ENCODE measurements around the gene PNMA6F.
"Not testable (repeated sequence)": the region's sequence is repeated elsewhere in the genome, so short reads cannot be mapped to it uniquely, and the experiment has no call there.

PNMA6F gene

GRCh38 chrX:153283982-153284381 is 37.6 kb downstream of the PNMA6F start:
- not testable (repeated sequence) for H3K36me3 ChIP-seq (ENCODE audit: control insufficient read depth in 5 of 5, insufficient read depth in 5 of 5, low read length in 5 of 5); H3K4me1 ChIP-seq (ENCODE audit: control insufficient read depth in 5 of 5, insufficient read depth in 5 of 5, low read length in 5 of 5); H3K9me3 ChIP-seq (ENCODE audit: control insufficient read depth in 5 of 5, low read length in 5 of 5); H3K4me3 ChIP-seq (ENCODE audit: low read depth in 1 of 5, low read length in 5 of 5); H3K9ac ChIP-seq (ENCODE audit: low read length in 5 of 5); H3K27ac ChIP-seq (ENCODE audit: low read depth, low read length); H3K27me3 ChIP-seq (ENCODE audit: control insufficient read depth in 5 of 5, insufficient read depth in 4 of 5, low read length in 5 of 5)

- not testable (repeated sequence) for H3K4me1 ChIP-seq (ENCODE audit: control insufficient read depth in 5 of 5, insufficient read depth in 5 of 5, low read length in 5 of 5); H3K9me3 ChIP-seq (ENCODE audit: control insufficient read depth in 5 of 5, low read length in 5 of 5); H3K9ac ChIP-seq (ENCODE audit: low read length in 5 of 5); H3K36me3 ChIP-seq (ENCODE audit: control insufficient read depth in 5 of 5, insufficient read depth in 5 of 5, low read length in 5 of 5); H3K4me3 ChIP-seq (ENCODE audit: low read depth in 1 of 5, low read length in 5 of 5); H3K27ac ChIP-seq (ENCODE audit: low read depth, low read length); H3K27me3 ChIP-seq (ENCODE audit: control insufficient read depth in 5 of 5, insufficient read depth in 4 of 5, low read length in 5 of 5)
Observed at GRCh38 chrX:153281784-153282183, 39.8 kb downstream of the PNMA6F start.

- not testable (repeated sequence) for H3K9ac ChIP-seq (ENCODE audit: low read length in 5 of 5); H3K4me3 ChIP-seq (ENCODE audit: low read depth in 1 of 5, low read length in 5 of 5); H3K4me1 ChIP-seq (ENCODE audit: control insufficient read depth in 5 of 5, insufficient read depth in 5 of 5, low read length in 5 of 5); H3K27ac ChIP-seq (ENCODE audit: low read depth, low read length); H3K27me3 ChIP-seq (ENCODE audit: control insufficient read depth in 5 of 5, insufficient read depth in 4 of 5, low read length in 5 of 5); H3K36me3 ChIP-seq (ENCODE audit: control insufficient read depth in 5 of 5, insufficient read depth in 5 of 5, low read length in 5 of 5); H3K9me3 ChIP-seq (ENCODE audit: control insufficient read depth in 5 of 5, low read length in 5 of 5)
Observed at GRCh38 chrX:153279304-153279703, 42.3 kb downstream of the PNMA6F start.

GRCh38 chrX:153276049-153276448 is 45.5 kb downstream of the PNMA6F start:
- H3K9ac ChIP-seq (ENCODE audit: low read length in 5 of 5); H3K27me3 ChIP-seq (ENCODE audit: control insufficient read depth in 5 of 5, insufficient read depth in 4 of 5, low read length in 5 of 5); H3K4me3 ChIP-seq (ENCODE audit: low read depth in 1 of 5, low read length in 5 of 5); H3K4me1 ChIP-seq (ENCODE audit: control insufficient read depth in 5 of 5, insufficient read depth in 5 of 5, low read length in 5 of 5); H3K9me3 ChIP-seq (ENCODE audit: control insufficient read depth in 5 of 5, low read length in 5 of 5); H3K36me3 ChIP-seq (ENCODE audit: control insufficient read depth in 5 of 5, insufficient read depth in 5 of 5, low read length in 5 of 5); H3K27ac ChIP-seq (ENCODE audit: low read depth, low read length): not testable (repeated sequence)

- H3K27me3 ChIP-seq (ENCODE audit: control insufficient read depth in 5 of 5, insufficient read depth in 4 of 5, low read length in 5 of 5); H3K27ac ChIP-seq (ENCODE audit: low read depth, low read length); H3K9ac ChIP-seq (ENCODE audit: low read length in 5 of 5); H3K4me1 ChIP-seq (ENCODE audit: control insufficient read depth in 5 of 5, insufficient read depth in 5 of 5, low read length in 5 of 5); H3K36me3 ChIP-seq (ENCODE audit: control insufficient read depth in 5 of 5, insufficient read depth in 5 of 5, low read length in 5 of 5); H3K4me3 ChIP-seq (ENCODE audit: low read depth in 1 of 5, low read length in 5 of 5); H3K9me3 ChIP-seq (ENCODE audit: control insufficient read depth in 5 of 5, low read length in 5 of 5): not testable (repeated sequence)
Observed at GRCh38 chrX:153275418-153275817, 46.1 kb downstream of the PNMA6F start.

GRCh38 chrX:153272584-153272983 is 49.0 kb downstream of the PNMA6F start:
- H3K4me3 ChIP-seq (ENCODE audit: low read depth in 1 of 5, low read length in 5 of 5); H3K9me3 ChIP-seq (ENCODE audit: control insufficient read depth in 5 of 5, low read length in 5 of 5); H3K4me1 ChIP-seq (ENCODE audit: control insufficient read depth in 5 of 5, insufficient read depth in 5 of 5, low read length in 5 of 5); H3K27me3 ChIP-seq (ENCODE audit: control insufficient read depth in 5 of 5, insufficient read depth in 4 of 5, low read length in 5 of 5); H3K27ac ChIP-seq (ENCODE audit: low read depth, low read length); H3K36me3 ChIP-seq (ENCODE audit: control insufficient read depth in 5 of 5, insufficient read depth in 5 of 5, low read length in 5 of 5); H3K9ac ChIP-seq (ENCODE audit: low read length in 5 of 5): not testable (repeated sequence)

- not testable (repeated sequence) for H3K9me3 ChIP-seq (ENCODE audit: control insufficient read depth in 5 of 5, low read length in 5 of 5); H3K4me3 ChIP-seq (ENCODE audit: low read depth in 1 of 5, low read length in 5 of 5); H3K9ac ChIP-seq (ENCODE audit: low read length in 5 of 5); H3K27ac ChIP-seq (ENCODE audit: low read depth, low read length); H3K27me3 ChIP-seq (ENCODE audit: control insufficient read depth in 5 of 5, insufficient read depth in 4 of 5, low read length in 5 of 5); H3K4me1 ChIP-seq (ENCODE audit: control insufficient read depth in 5 of 5, insufficient read depth in 5 of 5, low read length in 5 of 5); H3K36me3 ChIP-seq (ENCODE audit: control insufficient read depth in 5 of 5, insufficient read depth in 5 of 5, low read length in 5 of 5)
Observed at GRCh38 chrX:153272070-153272469, 49.5 kb downstream of the PNMA6F start.
